Ishikawa (cell line): ENCODE data around the gene TOR2A.

ENCODE experiments used
- CEBPB ChIP-seq: IDR thresholded peaks from 2 replicates; pipeline ENCODE4 v1.6.1; 2012
- EP300 ChIP-seq: IDR thresholded peaks from 2 replicates; pipeline ENCODE4 v1.6.1; 2012; ENCODE audit warnings: borderline replicate concordance
- FOXM1 ChIP-seq: IDR thresholded peaks from 2 replicates; pipeline ENCODE4 v1.6.1; 2012; ENCODE audit warnings: low read depth, borderline replicate concordance
- YY1 ChIP-seq: IDR thresholded peaks from 2 replicates; pipeline ENCODE4 v1.6.1; 2012; ENCODE audit warnings: low read depth

GRCh38 chr9:127720031-127720864 is 14.8 kb downstream of the TOR2A start:
- TF ChIP-seq CEBPB (no peak), YY1 (no peak), FOXM1 (no peak), EP300 (no peak)
